HepG2 (cell line): ENCODE data around the gene BEGAIN. TPM values are rescaled to one million over a fixed set of nuclear protein-coding genes. Genes with fewer than 3 reads are reported as not detected.

ENCODE experiments used
- ATAC-seq: fragments of 200-7000 bp; cut with Tn5 transposase; 3 replicates; pipeline ENCODE4 v1.9.1; 2020; ENCODE audit warnings: mild to moderate bottlenecking, moderate library complexity
- BruUV-seq: library from RNA; stranded (reverse); fragments of 400-500 nt; replicated peaks from 2 replicates; lab custom pipeline; 2021; lab: Mats Ljungman, UMichigan
- CTCF ChIA-PET: fragments of 300-600 bp; formaldehyde crosslinking; extraction: SDS; loops from one replicate; lab custom pipeline; 2021; ENCODE audit warnings: low total read pairs, inconsistent platforms, low intra/inter-chr PET ratio; lab: Yijun Ruan, JAX
- POLR2A ChIA-PET: fragments of 350-600 bp; sonication (Branson Sonifier 250); formaldehyde crosslinking; loops from one replicate; lab custom pipeline; 2020; ENCODE audit warnings: antibody characterized with exemption, inconsistent platforms; lab: Yijun Ruan, JAX
- DNase-seq: peaks from one replicate; pipeline ENCODE4 v3.0.0-alpha.2; 2015; ENCODE audit warnings: low spot score
- FAIRE-seq: peaks from 3 replicates; lab custom pipeline; 2011; peaks lifted over from hg19 to GRCh38; lab: Jason Lieb, UNC
- H2AFZ ChIP-seq: one replicate; pipeline ENCODE4 v1.6.1; 2011; ENCODE audit warnings: low read length, inconsistent platforms
- H3K27ac ChIP-seq: fragments of 300-600 bp; 3 replicates; pipeline ENCODE4 v1.8.0; 2011; ENCODE audit warnings: mixed run types, mild to moderate bottlenecking, mixed read lengths, low read length, inconsistent platforms; ENCODE audit not compliant: insufficient read depth; ENCODE audit errors: extremely low read length
- H3K27me3 ChIP-seq, 2 experiments: fragments of 200-600 bp in 1 of 2; 2 replicates in 1 of 2; 3 replicates in 1 of 2; pipeline versions ENCODE4 v1.6.0 to v1.8.0; 2011; ENCODE audit warnings: low read length in 2 of 2, mild to moderate bottlenecking in 2 of 2, moderate library complexity in 2 of 2, inconsistent platforms in 1 of 2; ENCODE audit not compliant: insufficient read depth in 2 of 2, control insufficient read depth in 1 of 2
- H3K36me3 ChIP-seq, 2 experiments: fragments of 200-600 bp in 1 of 2; replicated peaks in 1 of 2; 2 replicates in 1 of 2; 3 replicates in 1 of 2; pipeline versions ENCODE4 v1.5.1 to v1.8.0; 2011; ENCODE audit warnings: low read length in 2 of 2, inconsistent platforms in 1 of 2; ENCODE audit not compliant: insufficient read depth in 2 of 2, control insufficient read depth in 1 of 2
- H3K4me1 ChIP-seq: 2 replicates; pipeline ENCODE4 v1.5.1; 2012; ENCODE audit warnings: low read length, inconsistent platforms; ENCODE audit not compliant: insufficient read depth
- H3K4me2 ChIP-seq: 2 replicates; pipeline ENCODE4 v1.6.0; 2011; ENCODE audit warnings: low read depth, low read length, inconsistent platforms
- H3K4me3 ChIP-seq, 3 experiments: fragments of 200-600 bp in 1 of 3; sonication (generic), shearing (Covaris generic) in 1 of 3; replicated peaks in 1 of 3; 2 replicates each; pipeline ENCODE4 v1.5.1; 2011 to 2016; ENCODE audit warnings: low read length in 3 of 3, inconsistent platforms in 2 of 3, low read depth in 2 of 3, mild to moderate bottlenecking in 2 of 3, control low read depth in 1 of 3, mixed read lengths in 1 of 3; ENCODE audit not compliant: insufficient read depth in 1 of 3
- H3K79me2 ChIP-seq: one replicate; pipeline ENCODE4 v1.6.1; 2011; ENCODE audit warnings: low read length, inconsistent platforms; ENCODE audit not compliant: insufficient read depth
- H3K9ac ChIP-seq: 2 replicates; pipeline ENCODE4 v1.6.0; 2011; ENCODE audit warnings: mild to moderate bottlenecking, low read depth, low read length, inconsistent platforms; ENCODE audit not compliant: insufficient read depth
- H3K9me3 ChIP-seq: 2 replicates; pipeline ENCODE4 v1.5.1; 2012; ENCODE audit warnings: mild to moderate bottlenecking, low read length
- H4K20me1 ChIP-seq: 2 replicates; pipeline ENCODE4 v1.6.0; 2011; ENCODE audit warnings: inconsistent platforms, mild to moderate bottlenecking, low read length, moderate library complexity; ENCODE audit not compliant: insufficient read depth
- CBFB ChIP-seq: sonication (generic); formaldehyde crosslinking; IDR thresholded peaks from 2 replicates; pipeline ENCODE4 v1.4.0; 2020; ENCODE audit warnings: missing genetic modification reagents
- CSRNP1 ChIP-seq: sonication (generic); formaldehyde crosslinking; IDR thresholded peaks from 2 replicates; pipeline ENCODE4 v1.8.1; 2023; ENCODE audit warnings: mild to moderate bottlenecking, missing genetic modification reagents
- RFX1 ChIP-seq: fragments of 450-650 bp; IDR thresholded peaks from 2 replicates; pipeline ENCODE4 v1.6.1; 2017
- SNRNP70 ChIP-seq: fragments of 200-400 bp; formaldehyde crosslinking; IDR thresholded peaks from 2 replicates; pipeline ENCODE4 v1.6.1; 2017; ENCODE audit warnings: mild to moderate bottlenecking, low read depth, low read length, moderate library complexity
- TGIF2 ChIP-seq: IDR thresholded peaks from 2 replicates; pipeline ENCODE4 v1.6.1; 2016; ENCODE audit warnings: control low read depth, missing compliant biosample characterization
- THAP11 ChIP-seq: IDR thresholded peaks from 2 replicates; pipeline ENCODE4 v1.6.1; 2016; ENCODE audit warnings: missing biosample characterization, missing genetic modification reagents
- ZFP37 ChIP-seq: sonication (generic); formaldehyde crosslinking; IDR thresholded peaks from 2 replicates; pipeline ENCODE4 v1.4.0; 2020; ENCODE audit warnings: missing genetic modification reagents, borderline replicate concordance
- ZFX ChIP-seq: sonication (generic); formaldehyde crosslinking; IDR thresholded peaks from 2 replicates; pipeline ENCODE4 v1.4.0; 2020; ENCODE audit warnings: mild to moderate bottlenecking, low read depth, missing genetic modification reagents, moderate library complexity
- ZNF180 ChIP-seq: sonication (generic); formaldehyde crosslinking; IDR thresholded peaks from 2 replicates; pipeline ENCODE4 v1.4.0; 2020; ENCODE audit warnings: low read depth, missing genetic modification reagents, borderline replicate concordance
- ZNF20 ChIP-seq: sonication (generic); formaldehyde crosslinking; IDR thresholded peaks from 2 replicates; pipeline ENCODE4 v1.4.0; 2020; ENCODE audit warnings: mild to moderate bottlenecking, moderate library complexity, missing genetic modification reagents
- ZNF234 ChIP-seq: sonication (generic); formaldehyde crosslinking; conservative IDR thresholded peaks from 2 replicates; pipeline ENCODE4 v1.5.1; 2020; ENCODE audit warnings: mild to moderate bottlenecking, missing genetic modification reagents
- ZNF552 ChIP-seq: sonication (generic); formaldehyde crosslinking; IDR thresholded peaks from 2 replicates; pipeline ENCODE4 v1.9.0; 2022; ENCODE audit warnings: missing genetic modification reagents, mild to moderate bottlenecking, borderline replicate concordance
- ZNF704 ChIP-seq: sonication (generic); formaldehyde crosslinking; IDR thresholded peaks from 2 replicates; pipeline ENCODE4 v1.8.1; 2023; ENCODE audit warnings: mild to moderate bottlenecking, inconsistent platforms, moderate library complexity, missing genetic modification reagents, borderline replicate concordance
- WGBS: methylation state at CpG from one replicate; pipeline ENCODE4 v1.1.6; 2017; ENCODE audit warnings: low lambda C conversion rate; 5-methylcytosine and 5-hydroxymethylcytosine counted together
- in situ Hi-C: cut with HindIII; loops from 2 replicates; pipeline ENCODE4 v1.10.0; 2017; ENCODE audit warnings: low pct_unique_long_range_greater_than_20kb; ENCODE audit not compliant: extremely low pct_ligation_motif_present
- intact Hi-C: fragments of 100-400 bp; cut with micrococcal nuclease; formaldehyde crosslinking; loops from one replicate; pipeline ENCODE4 v1.10.0; 2022; ENCODE audit not compliant: unreplicated experiment
- polyA plus RNA-seq, 8 experiments: library from polyadenylated mRNA; depleted of rRNA in 3 of 8; stranded (reverse) in 7 of 8; unstranded in 1 of 8; fragments of >200 nt; fragmentation: Illumina TruSeq in 4 of 8; extraction: Trizol in 4 of 8; gene quantifications; 2 replicates each; pipeline versions ENCODE4 v1.2.1 to v1.2.3, GENCODE V29; 2011 to 2016; ENCODE audit warnings: low read depth in 4 of 8, missing spikeins in 1 of 8, mixed read lengths in 1 of 8; ENCODE audit not compliant: insufficient read depth in 1 of 8
- total RNA-seq, 5 experiments: library from RNA; depleted of rRNA; stranded (reverse); fragments of >200 nt; fragmentation: Illumina TruSeq; extraction: Trizol; gene quantifications; 2 replicates each; pipeline ENCODE4 v1.2.3, GENCODE V29; 2016; ENCODE audit warnings: low read depth in 1 of 5
- TF ChIP-seq, protein P1 (sequence below): sonication (generic); formaldehyde crosslinking; conservative IDR thresholded peaks from 2 replicates; pipeline ENCODE4 v1.5.0; 2020; ENCODE audit warnings: missing genetic modification reagents
- TF ChIP-seq, protein P2 (sequence below): sonication (generic); formaldehyde crosslinking; IDR thresholded peaks from 2 replicates; pipeline ENCODE4 v1.8.1; 2023; ENCODE audit warnings: missing genetic modification reagents, inconsistent platforms, borderline replicate concordance

BEGAIN gene
- total and polyA plus RNA-seq, 2 of the 13 experiments (the other 11 are each of a cell fraction or from before 2014, with no cell fraction given), result not detected

GRCh38 chr14:100558226-100558625, 29.0 kb downstream of the BEGAIN start (continued):
- TF ChIP-seq CSRNP1 (CRISPR knock-in tag), result no peak
- no peak for TF ChIP-seq ZNF20
- no peak for TF ChIP-seq THAP11
- no peak for TF ChIP-seq ZFX (CRISPR knock-in tag)
- no peak for TF ChIP-seq ZNF234 (CRISPR knock-in tag)
- TF ChIP-seq, protein P1, sequence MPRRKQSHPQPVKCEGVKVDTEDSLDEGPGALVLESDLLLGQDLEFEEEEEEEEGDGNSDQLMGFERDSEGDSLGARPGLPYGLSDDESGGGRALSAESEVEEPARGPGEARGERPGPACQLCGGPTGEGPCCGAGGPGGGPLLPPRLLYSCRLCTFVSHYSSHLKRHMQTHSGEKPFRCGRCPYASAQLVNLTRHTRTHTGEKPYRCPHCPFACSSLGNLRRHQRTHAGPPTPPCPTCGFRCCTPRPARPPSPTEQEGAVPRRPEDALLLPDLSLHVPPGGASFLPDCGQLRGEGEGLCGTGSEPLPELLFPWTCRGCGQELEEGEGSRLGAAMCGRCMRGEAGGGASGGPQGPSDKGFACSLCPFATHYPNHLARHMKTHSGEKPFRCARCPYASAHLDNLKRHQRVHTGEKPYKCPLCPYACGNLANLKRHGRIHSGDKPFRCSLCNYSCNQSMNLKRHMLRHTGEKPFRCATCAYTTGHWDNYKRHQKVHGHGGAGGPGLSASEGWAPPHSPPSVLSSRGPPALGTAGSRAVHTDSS (CRISPR knock-in tag), result no peak
- TF ChIP-seq, all 625 proteins: peak for 0

DNA sequence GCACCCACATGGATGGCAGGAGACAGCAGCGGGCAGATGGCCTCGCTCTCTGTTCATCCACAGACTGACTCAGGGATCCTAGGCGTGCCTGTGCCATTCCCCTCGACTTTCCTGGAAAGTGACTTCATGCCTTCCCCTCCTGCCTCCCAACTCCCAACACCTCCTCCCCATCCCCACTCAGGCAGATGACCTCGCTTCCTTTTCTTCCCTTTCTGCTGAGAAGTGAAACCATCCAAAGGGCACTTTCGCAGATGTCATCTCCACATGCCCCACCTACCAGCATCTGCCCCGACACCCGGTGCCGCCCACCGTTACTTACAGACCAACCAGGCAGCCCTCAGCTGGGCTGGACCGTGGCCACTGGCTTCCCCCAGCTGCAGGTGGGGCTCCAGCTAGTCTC, 29.6 kb downstream of the BEGAIN start:
- no TSS peak for BruUV-seq
- FAIRE-seq, result no peak
- Histone ChIP-seq H3K4me2 (no peak overlapping the region), H2AFZ (no peak overlapping the region), H3K36me3 (no peaks in the 10 kb centered on the region), H3K9me3 (no peaks in the 10 kb centered on the region), H3K27ac (no peak overlapping the region), H3K9ac (no peak overlapping the region), H4K20me1 (0 out of 2 replicates have a peak, but pooled peaks cover 4% of the 10 kb centered on the region), H3K27me3 (peaks cover 25 to 95% of the 10 kb centered on the region in 2 experiments), H3K4me3 (no peak overlapping the region), H3K79me2 (no peaks in the 10 kb centered on the region), H3K4me1 (no peaks in the 10 kb centered on the region)
- ChIA-PET POLR2A (no interaction called here), CTCF (no interaction called here)
- WGBS, result 3% methylated on average over 9 of the region's 11 CpGs
- intact Hi-C loops (no loop called here), in situ Hi-C loops (no loop called here)
- no peak for ATAC-seq
- DNase-seq, result no peak
- TF ChIP-seq ZNF704 (CRISPR knock-in tag), result no peak
- no peak for TF ChIP-seq ZNF552
- TF ChIP-seq, protein P2, sequence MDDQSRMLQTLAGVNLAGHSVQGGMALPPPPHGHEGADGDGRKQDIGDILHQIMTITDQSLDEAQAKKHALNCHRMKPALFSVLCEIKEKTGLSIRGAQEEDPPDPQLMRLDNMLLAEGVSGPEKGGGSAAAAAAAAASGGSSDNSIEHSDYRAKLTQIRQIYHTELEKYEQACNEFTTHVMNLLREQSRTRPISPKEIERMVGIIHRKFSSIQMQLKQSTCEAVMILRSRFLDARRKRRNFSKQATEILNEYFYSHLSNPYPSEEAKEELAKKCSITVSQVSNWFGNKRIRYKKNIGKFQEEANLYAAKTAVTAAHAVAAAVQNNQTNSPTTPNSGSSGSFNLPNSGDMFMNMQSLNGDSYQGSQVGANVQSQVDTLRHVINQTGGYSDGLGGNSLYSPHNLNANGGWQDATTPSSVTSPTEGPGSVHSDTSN (CRISPR knock-in tag), result no peak
- no peak for TF ChIP-seq ZNF180
- no peak for TF ChIP-seq SNRNP70
- TF ChIP-seq CBFB, result no peak
- TF ChIP-seq TGIF2, result no peak
- no peak for TF ChIP-seq RFX1
- no peak for TF ChIP-seq ZFP37
